B cell (primary cell): ENCODE results near the gene ARG1. TPM values are rescaled to one million over a fixed set of nuclear protein-coding genes. Genes with fewer than 3 reads are reported as not detected.

Experiments
- ATAC-seq: fragments of 200-7000 bp; cut with Tn5 transposase; one replicate; pipeline ENCODE4 v1.10.0; 2021; ENCODE audit warnings: low read depth, mild to moderate bottlenecking, moderate number of reproducible peaks, moderate library complexity
- CTCF ChIA-PET: fragments of 350-600 bp; sonication (Branson Sonifier 250); formaldehyde crosslinking; loops from one replicate; lab custom pipeline; 2021; ENCODE audit warnings: antibody characterized with exemption, inconsistent platforms; lab: Charles Lee
- POLR2A ChIA-PET: fragments of 350-600 bp; sonication (Branson Sonifier 250); formaldehyde crosslinking; loops from one replicate; lab custom pipeline; 2021; ENCODE audit warnings: antibody characterized with exemption; lab: Charles Lee
- DNase-seq: peaks from one replicate; pipeline ENCODE4 v3.0.0; 2013
- H2AFZ ChIP-seq: 2 replicates; pipeline ENCODE4 v1.6.1; 2012; ENCODE audit warnings: mild to moderate bottlenecking, low read depth, low read length; ENCODE audit not compliant: insufficient read depth, poor library complexity, severe bottlenecking
- H3K27ac ChIP-seq, 2 donors: 1 replicate in 1 of 2; 2 replicates in 1 of 2; pipeline ENCODE4 v1.5.1; 2012 to 2013; ENCODE audit warnings: low read length in 2 of 2, mild to moderate bottlenecking in 2 of 2, moderate library complexity in 1 of 2
- H3K27me3 ChIP-seq, 4 experiments: fragments of 200-600 bp in 1 of 4; sonication (generic) in 1 of 4; replicated peaks in 1 of 4; 1 replicate in 2 of 4; 2 replicates in 2 of 4; pipeline versions ENCODE4 v1.6.1 to v1.7.0; 2013 to 2016; ENCODE audit warnings: low read length in 3 of 4, mild to moderate bottlenecking in 2 of 4, mixed read lengths in 1 of 4, moderate library complexity in 1 of 4; ENCODE audit not compliant: insufficient read depth in 4 of 4, control insufficient read depth in 3 of 4; ENCODE audit errors: control extremely low read depth in 1 of 4
- H3K36me3 ChIP-seq, 2 experiments: replicated peaks in 1 of 2; 1 replicate in 1 of 2; 2 replicates in 1 of 2; pipeline versions ENCODE4 v1.6.1 to v1.7.1; 2013; ENCODE audit warnings: low read length in 1 of 2; ENCODE audit not compliant: insufficient read depth in 2 of 2, control insufficient read depth in 1 of 2; ENCODE audit errors: control extremely low read depth in 1 of 2, extremely low read depth in 1 of 2
- H3K4me1 ChIP-seq, 2 donors: fragments of 200-600 bp in 1 of 2; sonication (generic) in 1 of 2; 1 replicate in 1 of 2; 2 replicates in 1 of 2; pipeline versions ENCODE4 v1.5.1 to v1.6.1; 2013 to 2017; ENCODE audit warnings: low read length in 2 of 2; ENCODE audit not compliant: control insufficient read depth in 2 of 2, insufficient read depth in 2 of 2
- H3K4me2 ChIP-seq: replicated peaks from 2 replicates; pipeline ENCODE3; 2012; ENCODE audit warnings: mild to moderate bottlenecking, low read depth, low read length; ENCODE audit not compliant: poor library complexity, severe bottlenecking
- H3K4me3 ChIP-seq, 5 experiments: fragments of 200-600 bp in 1 of 5; sonication (generic) in 1 of 5; 1 replicate in 3 of 5; 2 replicates in 2 of 5; pipeline versions ENCODE4 v1.5.1 to v1.7.0; 2011 to 2016; ENCODE audit warnings: low read length in 4 of 5, mild to moderate bottlenecking in 4 of 5, low read depth in 2 of 5, control low read depth in 1 of 5, moderate library complexity in 1 of 5; ENCODE audit not compliant: insufficient read depth in 1 of 5; ENCODE audit errors: control extremely low read depth in 1 of 5, extremely low read depth in 1 of 5
- H3K79me2 ChIP-seq: fragments of 200-600 bp; sonication (generic); one replicate; pipeline ENCODE4 v1.6.0; 2016; ENCODE audit warnings: low read length; ENCODE audit not compliant: control insufficient read depth, insufficient read depth
- H3K9ac ChIP-seq: fragments of 200-600 bp; sonication (generic); 2 replicates; pipeline ENCODE4 v1.6.1; 2017; ENCODE audit warnings: mild to moderate bottlenecking, low read length, moderate library complexity
- H3K9me3 ChIP-seq, 3 donors: one replicate each; pipeline versions ENCODE4 v1.6.1 to v1.7.1; 2013; ENCODE audit warnings: low read length in 2 of 3; ENCODE audit not compliant: control insufficient read depth in 2 of 3, insufficient read depth in 1 of 3; ENCODE audit errors: control extremely low read depth in 1 of 3
- H4K20me1 ChIP-seq: 2 replicates; pipeline ENCODE4 v1.6.0; 2012; ENCODE audit warnings: mild to moderate bottlenecking, low read length; ENCODE audit not compliant: insufficient read depth, control insufficient read depth, poor library complexity, severe bottlenecking
- H3K27ac Mint-ChIP-seq: one replicate; pipeline ENCODE4 v1.8.0; 2021; ENCODE audit warnings: mixed read lengths
- H3K27me3 Mint-ChIP-seq: one replicate; pipeline ENCODE4 v1.8.0; 2021; ENCODE audit warnings: mixed read lengths
- H3K4me1 Mint-ChIP-seq: one replicate; pipeline ENCODE4 v1.8.0; 2021; ENCODE audit warnings: mixed read lengths
- H3K4me3 Mint-ChIP-seq: one replicate; pipeline ENCODE4 v1.8.0; 2021; ENCODE audit warnings: mixed read lengths
- H3K9me3 Mint-ChIP-seq: one replicate; pipeline ENCODE4 v1.8.0; 2022; ENCODE audit warnings: mixed read lengths; ENCODE audit not compliant: insufficient read depth
- EZH2 ChIP-seq: IDR thresholded peaks from 2 replicates; pipeline ENCODE4 v1.6.1; 2012; ENCODE audit warnings: borderline replicate concordance, low read depth, mild to moderate bottlenecking, moderate library complexity, low read length; ENCODE audit not compliant: insufficient read depth, poor library complexity, severe bottlenecking
- whole genome bisulfite sequencing: methylation state at CpG from one replicate; pipeline ENCODE4 v1.1.5; 2013; ENCODE audit warnings: missing lambda C conversion rate; ENCODE audit not compliant: insufficient coverage; 5-methylcytosine and 5-hydroxymethylcytosine counted together
- intact Hi-C: fragments of 100-400 bp; cut with micrococcal nuclease; formaldehyde crosslinking; loops from one replicate; pipeline ENCODE4 v1.10.0; 2022
- polyA plus RNA-seq: library from polyadenylated mRNA; depleted of rRNA; stranded (reverse); fragments of >200 nt; gene quantifications from 2 replicates; pipeline ENCODE4 v1.2.3, GENCODE V29; 2012
- total RNA-seq, 2 donors: library from RNA; stranded (reverse); fragments of 120-200 nt in 1 of 2; gene quantifications; 1 replicate in 1 of 2; 2 replicates in 1 of 2; pipeline versions ENCODE4 v1.2.3 to v1.2.4, GENCODE V29; 2013 to 2022
- TF ChIP-seq, protein P1 (sequence below): fragments of 200-600 bp; IDR thresholded peaks from one replicate; pipeline ENCODE4 v1.8.0; 2022; ENCODE audit warnings: antibody characterized with exemption, mild to moderate bottlenecking

Gene ARG1
- total and polyA plus RNA-seq, 2 donors (not counting 1 experiment from before 2014, with no cell fraction given) = not detected

- POLR2A ChIA-PET = no interaction called here
- H3K4me2 ChIP-seq = no peak overlapping the region
- H3K27me3 ChIP-seq = no peaks in the 10 kb centered on the region
- no peak overlapping the region for H3K27ac ChIP-seq
- H3K27ac Mint-ChIP-seq = no peak overlapping the region
- TF ChIP-seq EZH2 = no peak
- TF ChIP-seq, protein P1, sequence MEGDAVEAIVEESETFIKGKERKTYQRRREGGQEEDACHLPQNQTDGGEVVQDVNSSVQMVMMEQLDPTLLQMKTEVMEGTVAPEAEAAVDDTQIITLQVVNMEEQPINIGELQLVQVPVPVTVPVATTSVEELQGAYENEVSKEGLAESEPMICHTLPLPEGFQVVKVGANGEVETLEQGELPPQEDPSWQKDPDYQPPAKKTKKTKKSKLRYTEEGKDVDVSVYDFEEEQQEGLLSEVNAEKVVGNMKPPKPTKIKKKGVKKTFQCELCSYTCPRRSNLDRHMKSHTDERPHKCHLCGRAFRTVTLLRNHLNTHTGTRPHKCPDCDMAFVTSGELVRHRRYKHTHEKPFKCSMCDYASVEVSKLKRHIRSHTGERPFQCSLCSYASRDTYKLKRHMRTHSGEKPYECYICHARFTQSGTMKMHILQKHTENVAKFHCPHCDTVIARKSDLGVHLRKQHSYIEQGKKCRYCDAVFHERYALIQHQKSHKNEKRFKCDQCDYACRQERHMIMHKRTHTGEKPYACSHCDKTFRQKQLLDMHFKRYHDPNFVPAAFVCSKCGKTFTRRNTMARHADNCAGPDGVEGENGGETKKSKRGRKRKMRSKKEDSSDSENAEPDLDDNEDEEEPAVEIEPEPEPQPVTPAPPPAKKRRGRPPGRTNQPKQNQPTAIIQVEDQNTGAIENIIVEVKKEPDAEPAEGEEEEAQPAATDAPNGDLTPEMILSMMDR = no peak
- H3K4me1 Mint-ChIP-seq = peaks cover 9% of the 10 kb centered on the region
- DNase-seq = no peak
- no peaks in the 10 kb centered on the region for H3K79me2 ChIP-seq
- peaks cover 6% of the 10 kb centered on the region for H3K27me3 Mint-ChIP-seq
- no peaks in the 10 kb centered on the region for H3K36me3 ChIP-seq
- H3K4me3 Mint-ChIP-seq = no peak overlapping the region
- H3K9me3 Mint-ChIP-seq = no peaks in the 10 kb centered on the region
- intact Hi-C loops = no loop called here
- no CpG with 5 or more reads among the region's 4 CpGs for WGBS
- CTCF ChIA-PET = no interaction called here
- no peaks in the 10 kb centered on the region for H3K9me3 ChIP-seq
- H3K4me1 ChIP-seq = no peaks in the 10 kb centered on the region
- no peaks in the 10 kb centered on the region for H4K20me1 ChIP-seq
- no peak overlapping the region for H2AFZ ChIP-seq
- no peak overlapping the region for H3K9ac ChIP-seq
- no peak for ATAC-seq
- no peak overlapping the region for H3K4me3 ChIP-seq
Observed at GRCh38 chr6:131561925-131562707, 10.9 kb upstream of the ARG1 start.

GRCh38 chr6:131565056-131565455, 8.0 kb upstream of the ARG1 start:
- TF ChIP-seq, protein P1 = no peak
- TF ChIP-seq EZH2 = no peak
- no CpG with 5 or more reads among the region's 2 CpGs for WGBS
- no peaks in the 10 kb centered on the region for H3K4me1 ChIP-seq
- H3K4me3 Mint-ChIP-seq = no peak overlapping the region
- no peaks in the 10 kb centered on the region for H3K9me3 Mint-ChIP-seq
- POLR2A ChIA-PET = no interaction called here
- H3K9me3 ChIP-seq = no peaks in the 10 kb centered on the region
- DNase-seq = no peak
- H4K20me1 ChIP-seq = no peaks in the 10 kb centered on the region
- CTCF ChIA-PET = no interaction called here
- H3K27ac ChIP-seq = no peak overlapping the region
- H3K79me2 ChIP-seq = no peaks in the 10 kb centered on the region
- no peaks in the 10 kb centered on the region for H3K27me3 ChIP-seq
- no peak overlapping the region for H3K27ac Mint-ChIP-seq
- peaks cover 0 to 1% of the 10 kb centered on the region in 2 experiments for H3K36me3 ChIP-seq
- no peak overlapping the region for H2AFZ ChIP-seq
- peaks cover 9% of the 10 kb centered on the region for H3K4me1 Mint-ChIP-seq
- no peak for ATAC-seq
- H3K4me3 ChIP-seq = no peak overlapping the region
- H3K4me2 ChIP-seq = no peak overlapping the region
- intact Hi-C loops = no loop called here
- H3K27me3 Mint-ChIP-seq = peaks cover 6% of the 10 kb centered on the region
- no peak overlapping the region for H3K9ac ChIP-seq
